HepG2 (cell line): Measurements from ENCODE around the gene CFAP73. TPM values are rescaled to one million over a fixed set of nuclear protein-coding genes. Genes with fewer than 3 reads are reported as not detected.

ENCODE experiments used
- ATAC-seq: fragments of 200-7000 bp; cut with Tn5 transposase; 3 replicates; pipeline ENCODE4 v1.9.1; 2020; ENCODE audit warnings: mild to moderate bottlenecking, moderate library complexity
- BruUV-seq: library from RNA; stranded (reverse); fragments of 400-500 nt; replicated peaks from 2 replicates; lab custom pipeline; 2021; lab: Mats Ljungman, UMichigan
- CTCF ChIA-PET: fragments of 300-600 bp; formaldehyde crosslinking; extraction: SDS; loops from one replicate; lab custom pipeline; 2021; ENCODE audit warnings: low total read pairs, inconsistent platforms, low intra/inter-chr PET ratio; lab: Yijun Ruan, JAX
- POLR2A ChIA-PET: fragments of 350-600 bp; sonication (Branson Sonifier 250); formaldehyde crosslinking; loops from one replicate; lab custom pipeline; 2020; ENCODE audit warnings: antibody characterized with exemption, inconsistent platforms; lab: Yijun Ruan, JAX
- DNase-seq: peaks from one replicate; pipeline ENCODE4 v3.0.0-alpha.2; 2015; ENCODE audit warnings: low spot score
- FAIRE-seq: peaks from 3 replicates; lab custom pipeline; 2011; peaks lifted over from hg19 to GRCh38; lab: Jason Lieb, UNC
- H2AFZ ChIP-seq: one replicate; pipeline ENCODE4 v1.6.1; 2011; ENCODE audit warnings: low read length, inconsistent platforms
- H3K27ac ChIP-seq: fragments of 300-600 bp; 3 replicates; pipeline ENCODE4 v1.8.0; 2011; ENCODE audit warnings: mixed run types, mild to moderate bottlenecking, mixed read lengths, low read length, inconsistent platforms; ENCODE audit not compliant: insufficient read depth; ENCODE audit errors: extremely low read length
- H3K27me3 ChIP-seq, 2 experiments: fragments of 200-600 bp in 1 of 2; 2 replicates in 1 of 2; 3 replicates in 1 of 2; pipeline versions ENCODE4 v1.6.0 to v1.8.0; 2011; ENCODE audit warnings: low read length in 2 of 2, mild to moderate bottlenecking in 2 of 2, moderate library complexity in 2 of 2, inconsistent platforms in 1 of 2; ENCODE audit not compliant: insufficient read depth in 2 of 2, control insufficient read depth in 1 of 2
- H3K36me3 ChIP-seq, 2 experiments: fragments of 200-600 bp in 1 of 2; replicated peaks in 1 of 2; 2 replicates in 1 of 2; 3 replicates in 1 of 2; pipeline versions ENCODE4 v1.5.1 to v1.8.0; 2011; ENCODE audit warnings: low read length in 2 of 2, inconsistent platforms in 1 of 2; ENCODE audit not compliant: insufficient read depth in 2 of 2, control insufficient read depth in 1 of 2
- H3K4me1 ChIP-seq: 2 replicates; pipeline ENCODE4 v1.5.1; 2012; ENCODE audit warnings: low read length, inconsistent platforms; ENCODE audit not compliant: insufficient read depth
- H3K4me2 ChIP-seq: 2 replicates; pipeline ENCODE4 v1.6.0; 2011; ENCODE audit warnings: low read depth, low read length, inconsistent platforms
- H3K4me3 ChIP-seq, 3 experiments: fragments of 200-600 bp in 1 of 3; sonication (generic), shearing (Covaris generic) in 1 of 3; replicated peaks in 1 of 3; 2 replicates each; pipeline ENCODE4 v1.5.1; 2011 to 2016; ENCODE audit warnings: low read length in 3 of 3, inconsistent platforms in 2 of 3, low read depth in 2 of 3, mild to moderate bottlenecking in 2 of 3, control low read depth in 1 of 3, mixed read lengths in 1 of 3; ENCODE audit not compliant: insufficient read depth in 1 of 3
- H3K79me2 ChIP-seq: one replicate; pipeline ENCODE4 v1.6.1; 2011; ENCODE audit warnings: low read length, inconsistent platforms; ENCODE audit not compliant: insufficient read depth
- H3K9ac ChIP-seq: 2 replicates; pipeline ENCODE4 v1.6.0; 2011; ENCODE audit warnings: mild to moderate bottlenecking, low read depth, low read length, inconsistent platforms; ENCODE audit not compliant: insufficient read depth
- H3K9me3 ChIP-seq: 2 replicates; pipeline ENCODE4 v1.5.1; 2012; ENCODE audit warnings: mild to moderate bottlenecking, low read length
- H4K20me1 ChIP-seq: 2 replicates; pipeline ENCODE4 v1.6.0; 2011; ENCODE audit warnings: inconsistent platforms, mild to moderate bottlenecking, low read length, moderate library complexity; ENCODE audit not compliant: insufficient read depth
- EZH2 ChIP-seq: conservative IDR thresholded peaks from 2 replicates; pipeline ENCODE4 v1.6.1; 2012; ENCODE audit warnings: mild to moderate bottlenecking, low read depth, low read length, moderate library complexity
- HDAC6 ChIP-seq: fragments of 200-600 bp; sonication (generic); IDR thresholded peaks from 2 replicates; pipeline ENCODE4 v1.7.0; 2017; ENCODE audit warnings: mild to moderate bottlenecking, antibody characterized with exemption, low read length, low read depth
- IRX3 ChIP-seq: sonication (generic); formaldehyde crosslinking; IDR thresholded peaks from 2 replicates; pipeline ENCODE4 v1.8.1; 2023; ENCODE audit warnings: mild to moderate bottlenecking, low read depth, missing genetic modification reagents, borderline replicate concordance
- TEAD3 ChIP-seq: optimal IDR thresholded peaks from 2 replicates; pipeline ENCODE3; 2016; ENCODE audit warnings: borderline replicate concordance
- ZNF235 ChIP-seq: sonication (generic); formaldehyde crosslinking; IDR thresholded peaks from 2 replicates; pipeline ENCODE4 v1.8.1; 2023; ENCODE audit warnings: mild to moderate bottlenecking, missing genetic modification reagents, borderline replicate concordance
- ZNF605 ChIP-seq: sonication (generic); formaldehyde crosslinking; IDR thresholded peaks from 2 replicates; pipeline ENCODE4 v1.8.0; 2022; ENCODE audit warnings: mild to moderate bottlenecking, missing genetic modification reagents
- ZNF607 ChIP-seq: sonication (generic); formaldehyde crosslinking; IDR thresholded peaks from 2 replicates; pipeline ENCODE4 v1.5.1; 2020; ENCODE audit warnings: missing genetic modification reagents, mild to moderate bottlenecking, borderline replicate concordance
- ZNF850 ChIP-seq: sonication (generic); formaldehyde crosslinking; conservative IDR thresholded peaks from 2 replicates; pipeline ENCODE4 v1.9.0; 2021; ENCODE audit warnings: mild to moderate bottlenecking, missing genetic modification reagents
- WGBS: methylation state at CpG from one replicate; pipeline ENCODE4 v1.1.6; 2017; ENCODE audit warnings: low lambda C conversion rate; 5-methylcytosine and 5-hydroxymethylcytosine counted together
- in situ Hi-C: cut with HindIII; loops from 2 replicates; pipeline ENCODE4 v1.10.0; 2017; ENCODE audit warnings: low pct_unique_long_range_greater_than_20kb; ENCODE audit not compliant: extremely low pct_ligation_motif_present
- intact Hi-C: fragments of 100-400 bp; cut with micrococcal nuclease; formaldehyde crosslinking; loops from one replicate; pipeline ENCODE4 v1.10.0; 2022; ENCODE audit not compliant: unreplicated experiment
- polyA plus RNA-seq, 8 experiments: library from polyadenylated mRNA; depleted of rRNA in 3 of 8; stranded (reverse) in 7 of 8; unstranded in 1 of 8; fragments of >200 nt; fragmentation: Illumina TruSeq in 4 of 8; extraction: Trizol in 4 of 8; gene quantifications; 2 replicates each; pipeline versions ENCODE4 v1.2.1 to v1.2.3, GENCODE V29; 2011 to 2016; ENCODE audit warnings: low read depth in 4 of 8, missing spikeins in 1 of 8, mixed read lengths in 1 of 8; ENCODE audit not compliant: insufficient read depth in 1 of 8
- total RNA-seq, 5 experiments: library from RNA; depleted of rRNA; stranded (reverse); fragments of >200 nt; fragmentation: Illumina TruSeq; extraction: Trizol; gene quantifications; 2 replicates each; pipeline ENCODE4 v1.2.3, GENCODE V29; 2016; ENCODE audit warnings: low read depth in 1 of 5
- TF ChIP-seq, protein P1 (sequence below): sonication (generic); formaldehyde crosslinking; IDR thresholded peaks from 2 replicates; pipeline ENCODE4 v1.4.0; 2020; ENCODE audit warnings: missing genetic modification reagents
- TF ChIP-seq, protein P2 (sequence below): sonication (generic); formaldehyde crosslinking; IDR thresholded peaks from 2 replicates; pipeline ENCODE4 v1.8.1; 2023; ENCODE audit warnings: mild to moderate bottlenecking, missing genetic modification reagents, borderline replicate concordance
- TF ChIP-seq, protein P3 (sequence below): sonication (generic); IDR thresholded peaks from 2 replicates; pipeline ENCODE4 v1.6.1; 2016; ENCODE audit warnings: low read depth, borderline replicate concordance
- TF ChIP-seq, protein P4 (sequence below): sonication (generic); formaldehyde crosslinking; IDR thresholded peaks from 2 replicates; pipeline ENCODE4 v1.5.0; 2020; ENCODE audit warnings: mild to moderate bottlenecking, low read depth, missing genetic modification reagents, borderline replicate concordance
- TF ChIP-seq, protein P5 (sequence below): sonication (generic); formaldehyde crosslinking; conservative IDR thresholded peaks from 2 replicates; pipeline ENCODE4 v1.4.0; 2020; ENCODE audit warnings: missing genetic modification reagents

Gene CFAP73
- total and polyA plus RNA-seq, 2 of the 13 experiments (the other 11 are each of a cell fraction or from before 2014, with no cell fraction given) = not detected

DNA sequence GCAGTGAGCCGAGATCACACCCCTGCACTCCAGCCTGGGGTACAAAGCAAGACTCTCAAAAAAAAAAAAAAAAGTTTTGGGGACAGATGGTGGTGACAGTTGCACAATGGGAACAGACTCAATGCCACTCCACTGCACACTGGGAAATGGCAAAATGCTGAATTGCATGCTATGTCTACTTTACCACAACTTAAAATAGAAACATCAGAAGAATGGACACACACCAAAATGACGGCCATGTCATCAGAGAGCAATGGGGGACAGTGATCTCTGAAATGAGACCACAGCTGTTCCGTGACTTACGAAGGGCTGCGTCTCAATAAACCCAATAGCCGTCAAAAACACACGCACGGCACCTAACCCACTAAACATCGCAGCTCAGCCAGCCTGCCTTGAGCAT lies 22.0 kb downstream of the CFAP73 start:
- FAIRE-seq (no peak), ATAC-seq (no peak)
- 99% methylated on average over 9 of the region's 9 CpGs for WGBS
- intact Hi-C loops = no loop called here
- H3K4me1 ChIP-seq = no peaks in the 10 kb centered on the region
- no peaks in the 10 kb centered on the region for H3K79me2 ChIP-seq
- POLR2A ChIA-PET = no interaction called here
- TF ChIP-seq, protein P1, sequence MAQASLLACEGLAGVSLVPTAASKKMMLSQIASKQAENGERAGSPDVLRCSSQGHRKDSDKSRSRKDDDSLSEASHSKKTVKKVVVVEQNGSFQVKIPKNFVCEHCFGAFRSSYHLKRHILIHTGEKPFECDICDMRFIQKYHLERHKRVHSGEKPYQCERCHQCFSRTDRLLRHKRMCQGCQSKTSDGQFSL (CRISPR knock-in tag) = no peak
- no peak for TF ChIP-seq ZNF605
- TF ChIP-seq, protein P2, sequence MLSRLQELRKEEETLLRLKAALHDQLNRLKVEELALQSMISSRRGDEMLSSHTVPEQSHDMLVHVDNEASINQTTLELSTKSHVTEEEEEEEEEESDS = no peak
- TF ChIP-seq, protein P3, sequence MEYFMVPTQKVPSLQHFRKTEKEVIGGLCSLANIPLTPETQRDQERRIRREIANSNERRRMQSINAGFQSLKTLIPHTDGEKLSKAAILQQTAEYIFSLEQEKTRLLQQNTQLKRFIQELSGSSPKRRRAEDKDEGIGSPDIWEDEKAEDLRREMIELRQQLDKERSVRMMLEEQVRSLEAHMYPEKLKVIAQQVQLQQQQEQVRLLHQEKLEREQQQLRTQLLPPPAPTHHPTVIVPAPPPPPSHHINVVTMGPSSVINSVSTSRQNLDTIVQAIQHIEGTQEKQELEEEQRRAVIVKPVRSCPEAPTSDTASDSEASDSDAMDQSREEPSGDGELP = no peak
- TF ChIP-seq ZNF850 (CRISPR knock-in tag) = no peak
- TF ChIP-seq IRX3 (CRISPR knock-in tag) = no peak
- TF ChIP-seq HDAC6 = no peak
- TF ChIP-seq TEAD3 (CRISPR knock-in tag) = no peak
- TF ChIP-seq, protein P4, sequence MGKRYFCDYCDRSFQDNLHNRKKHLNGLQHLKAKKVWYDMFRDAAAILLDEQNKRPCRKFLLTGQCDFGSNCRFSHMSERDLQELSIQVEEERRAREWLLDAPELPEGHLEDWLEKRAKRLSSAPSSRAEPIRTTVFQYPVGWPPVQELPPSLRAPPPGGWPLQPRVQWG (CRISPR knock-in tag) = no peak
- TF ChIP-seq, protein P5, sequence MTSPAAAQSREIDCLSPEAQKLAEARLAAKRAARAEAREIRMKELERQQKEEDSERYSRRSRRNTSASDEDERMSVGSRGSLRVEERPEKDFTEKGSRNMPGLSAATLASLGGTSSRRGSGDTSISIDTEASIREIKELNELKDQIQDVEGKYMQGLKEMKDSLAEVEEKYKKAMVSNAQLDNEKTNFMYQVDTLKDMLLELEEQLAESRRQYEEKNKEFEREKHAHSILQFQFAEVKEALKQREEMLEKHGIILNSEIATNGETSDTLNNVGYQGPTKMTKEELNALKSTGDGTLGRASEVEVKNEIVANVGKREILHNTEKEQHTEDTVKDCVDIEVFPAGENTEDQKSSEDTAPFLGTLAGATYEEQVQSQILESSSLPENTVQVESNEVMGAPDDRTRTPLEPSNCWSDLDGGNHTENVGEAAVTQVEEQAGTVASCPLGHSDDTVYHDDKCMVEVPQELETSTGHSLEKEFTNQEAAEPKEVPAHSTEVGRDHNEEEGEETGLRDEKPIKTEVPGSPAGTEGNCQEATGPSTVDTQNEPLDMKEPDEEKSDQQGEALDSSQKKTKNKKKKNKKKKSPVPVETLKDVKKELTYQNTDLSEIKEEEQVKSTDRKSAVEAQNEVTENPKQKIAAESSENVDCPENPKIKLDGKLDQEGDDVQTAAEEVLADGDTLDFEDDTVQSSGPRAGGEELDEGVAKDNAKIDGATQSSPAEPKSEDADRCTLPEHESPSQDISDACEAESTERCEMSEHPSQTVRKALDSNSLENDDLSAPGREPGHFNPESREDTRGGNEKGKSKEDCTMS (CRISPR knock-in tag) = no peak
- TF ChIP-seq EZH2 = no peak
- TF ChIP-seq ZNF235 = no peak
- TF ChIP-seq ZNF607 (CRISPR knock-in tag) = no peak
- TF ChIP-seq, all 625 proteins: peak for 0
- peaks cover 43 to 75% of the 10 kb centered on the region in 2 experiments for H3K36me3 ChIP-seq
- H3K9ac ChIP-seq = no peak overlapping the region
- DNase-seq = no peak
- H3K27ac ChIP-seq = no peak overlapping the region
- no peak overlapping the region for H3K4me2 ChIP-seq
- CTCF ChIA-PET = no interaction called here
- H3K4me3 ChIP-seq = no peak overlapping the region
- no peaks in the 10 kb centered on the region for H3K9me3 ChIP-seq
- no TSS peak for BruUV-seq
- H2AFZ ChIP-seq = no peak overlapping the region
- peaks cover 4% of the 10 kb centered on the region; the same call in 1 of the 2 replicates for H4K20me1 ChIP-seq
- no peaks in the 10 kb centered on the region for H3K27me3 ChIP-seq
- in situ Hi-C loops = no loop called here
